Gastroesophageal sphincter (tissue), 4 donors: ENCODE results near the gene SPSB4. TPM values are rescaled to one million over a fixed set of nuclear protein-coding genes. Genes with fewer than 3 reads are reported as not detected.

Source experiments
- ATAC-seq: fragments of 150-250 bp; one replicate; pipeline ENCODE4 v1.9.1; 2016; ENCODE audit warnings: mild to moderate bottlenecking, moderate library complexity
- H3K27ac ChIP-seq, 4 donors: fragments of 200-600 bp; sonication (generic) in 3 of 4; 1 replicate in 3 of 4; 2 replicates in 1 of 4; pipeline ENCODE4 v1.5.1; 2016 to 2019
- H3K27me3 ChIP-seq: fragments of 200-600 bp; sonication (generic); one replicate; pipeline ENCODE4 v1.5.1; 2019
- H3K36me3 ChIP-seq, 2 donors: fragments of 200-600 bp; sonication (generic); one replicate each; pipeline ENCODE4 v1.5.1; 2019; ENCODE audit warnings: control low read depth in 1 of 2
- H3K4me1 ChIP-seq, 3 donors: fragments of 200-600 bp; sonication (generic); 1 replicate in 2 of 3; 2 replicates in 1 of 3; pipeline ENCODE4 v1.5.1; 2016 to 2019; ENCODE audit warnings: control low read depth in 2 of 3
- H3K4me3 ChIP-seq, 2 donors: fragments of 200-600 bp; sonication (generic); one replicate each; pipeline ENCODE4 v1.5.1; 2019; ENCODE audit warnings: mild to moderate bottlenecking in 1 of 2, moderate library complexity in 1 of 2
- H3K9me3 ChIP-seq, 3 donors: fragments of 200-600 bp; sonication (generic); one replicate each; pipeline ENCODE4 v1.5.1; 2017 to 2019; ENCODE audit warnings: control low read depth in 2 of 3
- CTCF ChIP-seq, 4 experiments: fragments of 200-600 bp in 2 of 4; fragments of 450-650 bp in 2 of 4; sonication (generic) in 1 of 4; IDR thresholded peaks; one replicate each; pipeline ENCODE4 v1.5.1; 2017 to 2019; ENCODE audit warnings: antibody characterized with exemption in 4 of 4, mild to moderate bottlenecking in 2 of 4, moderate library complexity in 2 of 4
- EP300 ChIP-seq: sonication (generic); formaldehyde crosslinking; IDR thresholded peaks from one replicate; pipeline ENCODE4 v1.6.1; 2017; ENCODE audit warnings: antibody characterized with exemption, mild to moderate bottlenecking
- POLR2A ChIP-seq, 2 donors: fragments of 450-650 bp; IDR thresholded peaks; one replicate each; pipeline ENCODE4 v1.6.1; 2017; ENCODE audit warnings: antibody characterized with exemption in 2 of 2, mild to moderate bottlenecking in 2 of 2, moderate library complexity in 1 of 2
- POLR2AphosphoS5 ChIP-seq: sonication (generic); formaldehyde crosslinking; IDR thresholded peaks from one replicate; pipeline ENCODE4 v1.6.1; 2017; ENCODE audit warnings: antibody characterized with exemption
- WGBS, 2 donors: methylation state at CpG; one replicate each; pipeline ENCODE4 v1.1.5; 2018; ENCODE audit warnings: low coverage in 1 of 2; 5-methylcytosine and 5-hydroxymethylcytosine counted together
- total RNA-seq, 4 donors: library from RNA; depleted of rRNA; stranded (reverse); fragments of >200 nt; gene quantifications; one replicate each; pipeline ENCODE4 v1.1.0, GENCODE V29; 2016

The SPSB4 gene
- total RNA-seq, 4 donors from 2014 or later: 0.22 to 3.4 (median 1.2) TPM

GRCh38 chr3:141020143-141020830 is 30.9 kb upstream of the SPSB4 start:
- Histone ChIP-seq H3K27me3 (no peaks in the 10 kb centered on the region), H3K9me3 (no peaks in the 10 kb centered on the region), H3K4me3 (no peak overlapping the region), H3K36me3 (no peaks in the 10 kb centered on the region), H3K27ac (no peak overlapping the region), H3K4me1 (no peaks in the 10 kb centered on the region)
- 63% methylated on average over 2 of the region's 5 CpGs; no CpG with 5 or more reads in 1 of the 2 donors for whole genome bisulfite sequencing, 2 donors
- no peak for ATAC-seq
- TF ChIP-seq CTCF (IDR thresholded peaks at IDR 0.05) (no peak), POLR2A (IDR thresholded peaks at IDR 0.05) (no peak), POLR2AphosphoS5 (no peak), EP300 (no peak)

- ATAC-seq: no peak
- 85 to 86% methylated on average over 4 of the region's 4 CpGs for WGBS, 2 donors
- H3K4me3 ChIP-seq: no peak overlapping the region
- TF ChIP-seq EP300: no peak
- no peak for TF ChIP-seq POLR2A (IDR thresholded peaks at IDR 0.05)
- no peak for TF ChIP-seq POLR2AphosphoS5
- TF ChIP-seq CTCF (IDR thresholded peaks at IDR 0.05): no peak
- H3K27me3 ChIP-seq: no peaks in the 10 kb centered on the region
- H3K36me3 ChIP-seq: no peaks in the 10 kb centered on the region
- no peaks in the 10 kb centered on the region for H3K4me1 ChIP-seq
- H3K27ac ChIP-seq: no peak overlapping the region
- H3K9me3 ChIP-seq: no peaks in the 10 kb centered on the region
These were observed 29.9 kb upstream of the SPSB4 start for GRCh38 chr3:141021261-141021660.

- H3K4me3 ChIP-seq: no peak overlapping the region
- no peaks in the 10 kb centered on the region for H3K27me3 ChIP-seq
- H3K36me3 ChIP-seq: no peaks in the 10 kb centered on the region
- H3K9me3 ChIP-seq: no peaks in the 10 kb centered on the region
- no peak for ATAC-seq
- no peak overlapping the region for H3K27ac ChIP-seq
- H3K4me1 ChIP-seq: no peaks in the 10 kb centered on the region
- TF ChIP-seq EP300: no peak
- WGBS, 2 donors: 95 to 100% methylated on average over 3 to 10 of the region's 22 CpGs
These were observed 20.9 kb upstream of the SPSB4 start for GRCh38 chr3:141030296-141030695.

GRCh38 chr3:141039589-141039988 is 11.6 kb upstream of the SPSB4 start:
- no peak for TF ChIP-seq EP300
- no peak for TF ChIP-seq POLR2AphosphoS5
- TF ChIP-seq CTCF (IDR thresholded peaks at IDR 0.05): no peak
- TF ChIP-seq POLR2A (IDR thresholded peaks at IDR 0.05): no peak
- WGBS, 2 donors: 5 to 28% methylated on average over 4 to 5 of the region's 5 CpGs
- ATAC-seq: no peak

GRCh38 chr3:141044695-141045641 is 6.2 kb upstream of the SPSB4 start:
- H3K36me3 ChIP-seq: no peaks in the 10 kb centered on the region
- TF ChIP-seq POLR2AphosphoS5: no peak
- 76 to 87% methylated on average over 3 to 4 of the region's 4 CpGs for WGBS, 2 donors

More at GRCh38 chr3:141039589-141039988, 11.6 kb upstream of the SPSB4 start:
- no peaks in the 10 kb centered on the region for H3K27me3 ChIP-seq
- H3K9me3 ChIP-seq: no peaks in the 10 kb centered on the region
- no peak overlapping the region for H3K4me3 ChIP-seq
- H3K27ac ChIP-seq: no peak overlapping the region
- H3K4me1 ChIP-seq: peaks cover 0 to 8% (median 0%) of the 10 kb centered on the region in 3 donors
- H3K36me3 ChIP-seq: no peaks in the 10 kb centered on the region

More at GRCh38 chr3:141044695-141045641, 6.2 kb upstream of the SPSB4 start:
- H3K9me3 ChIP-seq: no peaks in the 10 kb centered on the region
- no peak overlapping the region for H3K4me3 ChIP-seq
- peaks cover 0 to 3% (median 0%) of the 10 kb centered on the region in 3 donors for H3K4me1 ChIP-seq
- peaks cover 8% of the 10 kb centered on the region for H3K27me3 ChIP-seq
- ATAC-seq: no peak
- H3K27ac ChIP-seq: no peak overlapping the region
